Measurements from ENCODE around the gene ALG10B.
"Not testable (repeated sequence)": the region's sequence is repeated elsewhere in the genome, so short reads cannot be mapped to it uniquely, and the experiment has no call there.

ALG10B gene

GRCh38 chr12:38316391-38317129, at the start of gene ALG10B:
Gene ALG10B, plus strand, starts transcription at chr12:38316774. Its CDS starts 120 bp downstream, at chr12:38316894.
- DNase-seq (ENCODE audit: low read depth, low spot score), result peak; percentile 93

DNA sequence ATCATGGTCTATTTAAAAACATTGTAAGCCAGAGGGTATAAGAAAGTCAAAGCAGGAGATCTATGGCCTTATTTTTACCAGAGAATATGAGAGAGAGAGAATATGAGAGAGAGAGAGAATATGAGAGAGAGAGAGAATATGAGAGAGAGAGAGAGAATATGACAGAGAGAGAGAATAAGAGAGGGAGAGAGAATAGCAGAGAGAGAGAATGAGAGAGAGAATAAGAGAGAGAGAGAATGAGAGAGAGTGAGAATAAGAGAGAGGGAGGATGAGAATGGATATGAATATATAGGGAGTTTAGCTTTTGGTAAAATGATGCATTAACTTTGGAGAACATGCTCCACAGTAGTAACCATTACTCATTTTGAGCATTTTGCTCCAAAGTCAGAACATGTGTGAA, 48.0 kb upstream of the ALG10B start:
- DNase-seq (ENCODE audit: low read depth, low spot score), result no peak

GRCh38 chr12:38269897-38270296, 46.7 kb upstream of the ALG10B start:
- DNase-seq (ENCODE audit: low read depth, low spot score), result no peak

GRCh38 chr12:38279756-38280155, 36.8 kb upstream of the ALG10B start:
- DNase-seq (ENCODE audit: low read depth, low spot score), result no peak

DNA sequence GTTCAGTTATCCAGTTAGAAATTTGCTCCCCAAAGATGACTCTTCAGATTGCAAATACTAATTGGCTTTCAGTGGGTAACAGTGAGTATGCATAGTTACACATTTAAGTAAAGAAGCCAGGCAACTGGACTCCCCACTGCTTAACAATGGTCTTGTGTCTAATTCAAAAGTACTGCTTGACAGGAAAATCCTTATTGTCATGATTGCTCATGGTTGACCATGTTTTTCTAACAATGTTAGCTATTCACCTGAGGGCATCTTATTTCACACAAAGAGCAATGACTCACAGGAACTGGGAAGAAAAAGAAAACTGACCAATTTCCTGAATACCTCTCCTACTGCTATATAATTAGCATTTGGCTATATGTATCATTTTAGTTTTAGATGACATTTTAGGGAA, 33.7 kb upstream of the ALG10B start:
- no peak for DNase-seq (ENCODE audit: low read depth, low spot score)

DNA sequence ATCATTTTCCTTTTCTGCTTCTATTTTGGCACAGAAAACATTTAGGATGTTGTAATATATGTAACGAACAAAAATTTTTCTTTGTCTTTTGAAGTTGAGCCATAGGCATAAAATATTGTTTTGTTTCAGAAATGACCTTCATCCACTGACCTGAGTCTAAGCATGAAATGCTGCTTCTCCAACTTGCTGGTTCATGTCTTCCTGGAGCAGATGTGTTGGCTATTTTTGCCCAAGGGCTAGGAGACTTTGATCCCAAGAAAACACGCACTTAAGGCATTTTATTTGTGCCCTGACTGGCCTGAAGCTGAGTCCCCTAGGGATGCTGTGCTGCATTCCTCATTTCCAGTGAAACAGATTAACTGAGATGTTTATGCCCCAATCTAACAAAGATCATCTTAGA, 27.2 kb upstream of the ALG10B start:
- DNase-seq (ENCODE audit: low read depth, low spot score), result no peak

- DNase-seq (ENCODE audit: low read depth, low spot score), result no peak
These were observed 25.4 kb upstream of the ALG10B start for GRCh38 chr12:38291160-38291559.

DNA sequence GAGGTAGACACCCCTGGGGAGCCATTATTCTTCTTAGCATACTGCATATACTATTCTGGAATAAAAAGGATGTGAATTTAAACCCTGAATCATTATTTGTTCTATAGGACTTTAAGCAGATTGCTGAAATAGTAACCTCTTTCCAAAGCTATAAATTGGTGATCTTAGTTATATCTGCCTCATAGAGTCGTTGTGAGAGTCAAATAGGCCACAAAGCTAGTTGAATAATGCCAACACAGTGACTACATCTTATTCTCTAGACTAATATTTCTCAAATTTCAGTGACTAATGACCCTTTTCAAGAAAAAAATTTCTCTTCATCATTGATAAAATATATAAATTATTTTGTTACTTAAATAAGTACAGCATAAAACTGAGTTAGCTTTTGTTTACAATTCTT, 13.6 kb upstream of the ALG10B start:
- DNase-seq (ENCODE audit: low read depth, low spot score), result not testable (repeated sequence)

DNA sequence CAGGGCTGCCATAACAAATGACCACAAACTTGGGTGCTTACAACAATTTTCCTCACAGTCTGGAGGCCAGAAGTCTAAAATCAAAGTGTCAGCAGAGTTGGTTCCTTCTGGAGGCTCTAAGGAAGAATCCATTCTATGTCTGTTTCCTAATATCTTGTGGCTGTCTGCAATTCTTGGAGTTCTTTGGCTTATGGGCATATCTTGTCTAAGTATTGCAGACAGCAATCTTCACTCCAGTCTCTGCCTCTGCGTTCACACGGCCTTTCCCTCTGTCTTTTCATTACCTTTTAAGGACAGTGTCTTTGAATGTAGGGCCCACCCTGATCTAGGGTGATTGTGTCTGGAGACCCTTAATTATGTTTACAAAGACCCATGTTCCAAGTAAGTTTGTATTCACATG, 5.4 kb downstream of the ALG10B start:
- not testable (repeated sequence) for DNase-seq (ENCODE audit: low read depth, low spot score)

DNA sequence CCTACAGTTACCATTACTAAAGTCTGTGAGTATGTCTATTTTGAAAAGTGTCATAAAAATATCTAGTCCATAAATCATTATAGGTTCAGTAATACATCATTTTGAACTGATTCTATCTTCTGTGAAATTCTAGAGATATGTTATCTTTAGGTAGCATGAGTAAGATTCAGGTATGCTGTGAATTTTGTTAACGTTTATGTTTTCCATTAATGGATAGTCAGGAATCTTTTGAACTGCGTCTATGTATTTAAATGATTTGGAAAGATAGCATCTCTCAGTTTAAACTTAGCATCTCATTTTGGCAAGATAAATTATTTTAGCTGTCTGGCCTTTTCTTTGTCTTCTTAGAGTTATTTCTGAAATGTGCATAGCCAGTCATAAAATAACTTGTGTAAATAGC, 8.3 kb downstream of the ALG10B start:
- no peak for DNase-seq (ENCODE audit: low read depth, low spot score)

GRCh38 chr12:38327356-38327755, 10.8 kb downstream of the ALG10B start:
- DNase-seq (ENCODE audit: low read depth, low spot score), result no peak

- DNase-seq (ENCODE audit: low read depth, low spot score), result no peak
These were observed 11.8 kb downstream of the ALG10B start for GRCh38 chr12:38328306-38328895.

DNA sequence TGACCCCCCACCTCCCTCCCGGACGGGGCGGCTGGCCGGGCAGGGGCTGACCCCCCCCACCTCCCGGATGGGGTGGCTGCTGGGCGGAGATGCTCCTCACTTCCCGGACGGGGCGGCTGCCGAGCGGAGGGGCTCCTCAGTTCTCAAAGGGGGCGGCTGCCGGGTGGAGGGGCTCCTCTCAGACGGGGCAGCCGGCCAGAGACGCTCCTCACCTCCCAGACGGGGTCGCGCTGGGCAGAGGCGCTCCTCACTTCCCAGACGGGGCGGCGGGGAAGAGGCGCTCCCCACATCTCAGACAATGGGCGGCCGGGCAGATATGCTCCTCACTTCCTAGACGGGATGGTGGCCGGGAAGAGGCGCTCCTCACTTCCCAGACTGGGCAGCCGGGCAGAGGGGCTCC, 13.8 kb downstream of the ALG10B start:
- not testable (repeated sequence) for DNase-seq (ENCODE audit: low read depth, low spot score)

DNA sequence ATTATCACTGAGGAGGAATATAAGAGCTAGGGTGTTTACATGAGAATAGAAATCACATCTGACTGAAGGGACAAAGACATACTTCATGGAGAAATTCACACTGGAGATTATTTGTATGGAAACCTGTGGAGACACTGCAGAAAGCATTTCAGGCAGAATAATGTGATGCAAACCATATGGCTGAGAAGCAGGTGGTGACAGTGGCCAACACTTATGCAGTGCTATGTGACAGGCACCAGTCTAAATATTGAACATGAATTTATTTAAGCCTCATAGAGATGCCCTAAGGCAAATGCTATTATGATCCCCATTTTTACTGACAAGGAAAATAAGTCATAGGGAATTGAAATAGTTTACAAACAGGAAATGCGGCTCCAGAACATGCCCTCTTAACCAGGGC, 16.2 kb downstream of the ALG10B start:
- DNase-seq (ENCODE audit: low read depth, low spot score), result no peak

DNA sequence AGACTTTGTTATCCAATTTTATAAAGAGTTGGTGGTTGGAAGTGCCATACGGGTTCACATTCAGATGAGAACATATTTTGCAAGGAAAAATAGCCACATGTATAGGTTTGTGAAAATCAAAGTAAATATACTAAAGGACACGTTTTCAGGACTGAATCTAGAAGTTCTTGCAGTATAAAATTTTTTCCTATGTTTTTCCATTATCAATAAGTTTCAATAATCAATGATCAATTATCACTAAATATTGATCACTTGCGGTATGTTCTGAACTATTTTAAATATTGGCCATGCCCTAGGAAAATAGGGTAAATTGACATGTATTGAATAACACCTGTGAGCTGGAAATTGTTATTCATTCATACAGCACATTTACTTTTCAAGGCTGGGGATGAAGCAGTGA, 25.9 kb downstream of the ALG10B start:
- no peak for DNase-seq (ENCODE audit: low read depth, low spot score)

DNA sequence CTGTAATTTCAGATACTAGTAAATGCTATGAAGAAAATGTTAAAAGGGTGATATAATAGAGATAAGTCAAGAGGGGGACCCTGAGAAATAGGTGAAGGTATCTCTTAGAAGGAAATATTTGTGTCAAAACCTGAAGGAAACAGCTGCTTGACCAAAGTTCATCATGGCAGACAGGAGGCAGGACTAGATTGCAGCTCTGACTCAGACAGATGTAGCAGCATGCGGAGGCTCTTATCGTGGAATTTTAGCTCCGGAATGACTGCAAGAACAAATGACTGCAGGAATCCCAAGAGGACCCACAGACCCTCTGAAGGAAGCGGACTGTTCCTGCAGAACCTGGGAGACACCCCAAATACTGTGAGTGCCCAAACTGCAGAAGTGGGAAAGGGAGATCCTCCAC, 26.7 kb downstream of the ALG10B start:
- not testable (repeated sequence) for DNase-seq (ENCODE audit: low read depth, low spot score)

GRCh38 chr12:38343916-38344315, 27.3 kb downstream of the ALG10B start:
- DNase-seq (ENCODE audit: low read depth, low spot score), result not testable (repeated sequence)

- DNase-seq (ENCODE audit: low read depth, low spot score), result no peak
These were observed 34.0 kb downstream of the ALG10B start for GRCh38 chr12:38350342-38351174.

GRCh38 chr12:38351175-38351508, 34.6 kb downstream of the ALG10B start:
- not testable (repeated sequence) for DNase-seq (ENCODE audit: low read depth, low spot score)

- no peak for DNase-seq (ENCODE audit: low read depth, low spot score)
These were observed 50.9 kb downstream of the ALG10B start for GRCh38 chr12:38367506-38367905.

GRCh38 chr12:38370311-38370710, 53.7 kb downstream of the ALG10B start:
- DNase-seq (ENCODE audit: low read depth, low spot score), result no peak

DNA sequence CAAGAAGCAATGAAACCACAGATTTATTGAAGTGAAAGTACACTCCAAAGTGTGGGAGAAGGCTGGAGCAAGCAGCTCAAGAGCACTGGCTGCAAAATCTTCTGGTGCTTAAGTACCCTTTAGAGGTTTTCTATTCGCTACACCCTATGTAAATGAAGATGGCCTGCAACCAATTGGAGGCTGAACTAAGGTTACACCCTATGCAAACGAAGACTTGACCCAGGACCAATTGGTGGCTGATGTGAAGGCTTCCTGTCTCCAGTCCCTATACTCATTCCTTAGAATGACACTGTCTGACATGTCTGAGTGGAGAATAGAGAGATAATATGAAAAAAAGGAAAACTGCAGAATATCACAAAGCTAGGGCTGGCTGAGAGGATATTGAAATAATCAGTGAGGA, 57.2 kb downstream of the ALG10B start:
- DNase-seq (ENCODE audit: low read depth, low spot score), result no peak

- no peak for DNase-seq (ENCODE audit: low read depth, low spot score)
These were observed 58.2 kb downstream of the ALG10B start for GRCh38 chr12:38374751-38375150.
